HepG2 (cell line): Measurements from ENCODE around the gene ARL4C. TPM values are rescaled to one million over a fixed set of nuclear protein-coding genes. Genes with fewer than 3 reads are reported as not detected.

Source experiments
- ATAC-seq: fragments of 200-7000 bp; cut with Tn5 transposase; 3 replicates; pipeline ENCODE4 v1.9.1; 2020; ENCODE audit warnings: mild to moderate bottlenecking, moderate library complexity
- BruUV-seq: library from RNA; stranded (reverse); fragments of 400-500 nt; replicated peaks from 2 replicates; lab custom pipeline; 2021; lab: Mats Ljungman, UMichigan
- CTCF ChIA-PET: fragments of 300-600 bp; formaldehyde crosslinking; extraction: SDS; loops from one replicate; lab custom pipeline; 2021; ENCODE audit warnings: low total read pairs, inconsistent platforms, low intra/inter-chr PET ratio; lab: Yijun Ruan, JAX
- POLR2A ChIA-PET: fragments of 350-600 bp; sonication (Branson Sonifier 250); formaldehyde crosslinking; loops from one replicate; lab custom pipeline; 2020; ENCODE audit warnings: antibody characterized with exemption, inconsistent platforms; lab: Yijun Ruan, JAX
- DNase-seq: peaks from one replicate; pipeline ENCODE4 v3.0.0-alpha.2; 2015; ENCODE audit warnings: low spot score
- FAIRE-seq: peaks from 3 replicates; lab custom pipeline; 2011; peaks lifted over from hg19 to GRCh38; lab: Jason Lieb, UNC
- H2AFZ ChIP-seq: one replicate; pipeline ENCODE4 v1.6.1; 2011; ENCODE audit warnings: low read length, inconsistent platforms
- H3K27ac ChIP-seq: fragments of 300-600 bp; 3 replicates; pipeline ENCODE4 v1.8.0; 2011; ENCODE audit warnings: mixed run types, mild to moderate bottlenecking, mixed read lengths, low read length, inconsistent platforms; ENCODE audit not compliant: insufficient read depth; ENCODE audit errors: extremely low read length
- H3K27me3 ChIP-seq, 2 experiments: fragments of 200-600 bp in 1 of 2; 2 replicates in 1 of 2; 3 replicates in 1 of 2; pipeline versions ENCODE4 v1.6.0 to v1.8.0; 2011; ENCODE audit warnings: low read length in 2 of 2, mild to moderate bottlenecking in 2 of 2, moderate library complexity in 2 of 2, inconsistent platforms in 1 of 2; ENCODE audit not compliant: insufficient read depth in 2 of 2, control insufficient read depth in 1 of 2
- H3K36me3 ChIP-seq, 2 experiments: fragments of 200-600 bp in 1 of 2; replicated peaks in 1 of 2; 2 replicates in 1 of 2; 3 replicates in 1 of 2; pipeline versions ENCODE4 v1.5.1 to v1.8.0; 2011; ENCODE audit warnings: low read length in 2 of 2, inconsistent platforms in 1 of 2; ENCODE audit not compliant: insufficient read depth in 2 of 2, control insufficient read depth in 1 of 2
- H3K4me1 ChIP-seq: 2 replicates; pipeline ENCODE4 v1.5.1; 2012; ENCODE audit warnings: low read length, inconsistent platforms; ENCODE audit not compliant: insufficient read depth
- H3K4me2 ChIP-seq: 2 replicates; pipeline ENCODE4 v1.6.0; 2011; ENCODE audit warnings: low read depth, low read length, inconsistent platforms
- H3K4me3 ChIP-seq, 3 experiments: fragments of 200-600 bp in 1 of 3; sonication (generic), shearing (Covaris generic) in 1 of 3; replicated peaks in 1 of 3; 2 replicates each; pipeline ENCODE4 v1.5.1; 2011 to 2016; ENCODE audit warnings: low read length in 3 of 3, inconsistent platforms in 2 of 3, low read depth in 2 of 3, mild to moderate bottlenecking in 2 of 3, control low read depth in 1 of 3, mixed read lengths in 1 of 3; ENCODE audit not compliant: insufficient read depth in 1 of 3
- H3K79me2 ChIP-seq: one replicate; pipeline ENCODE4 v1.6.1; 2011; ENCODE audit warnings: low read length, inconsistent platforms; ENCODE audit not compliant: insufficient read depth
- H3K9ac ChIP-seq: 2 replicates; pipeline ENCODE4 v1.6.0; 2011; ENCODE audit warnings: mild to moderate bottlenecking, low read depth, low read length, inconsistent platforms; ENCODE audit not compliant: insufficient read depth
- H3K9me3 ChIP-seq: 2 replicates; pipeline ENCODE4 v1.5.1; 2012; ENCODE audit warnings: mild to moderate bottlenecking, low read length
- H4K20me1 ChIP-seq: 2 replicates; pipeline ENCODE4 v1.6.0; 2011; ENCODE audit warnings: inconsistent platforms, mild to moderate bottlenecking, low read length, moderate library complexity; ENCODE audit not compliant: insufficient read depth
- CENPX ChIP-seq: sonication (generic); formaldehyde crosslinking; IDR thresholded peaks from 2 replicates; pipeline ENCODE4 v1.9.0; 2021; ENCODE audit warnings: mild to moderate bottlenecking, missing genetic modification reagents, moderate library complexity
- ELF1 ChIP-seq: sonication (generic); formaldehyde crosslinking; IDR thresholded peaks from 2 replicates; pipeline ENCODE4 v1.4.0; 2020; ENCODE audit warnings: missing genetic modification reagents
- HHEX ChIP-seq: IDR thresholded peaks from 2 replicates; pipeline ENCODE4 v1.6.1; 2016; ENCODE audit warnings: control low read depth
- MTF1 ChIP-seq: sonication (generic); formaldehyde crosslinking; IDR thresholded peaks from 2 replicates; pipeline ENCODE4 v1.5.0; 2020; ENCODE audit warnings: missing genetic modification reagents
- RFX5 ChIP-seq: IDR thresholded peaks from 2 replicates; pipeline ENCODE4 v1.6.1; 2011; ENCODE audit warnings: low read depth, low read length, improper control_type of control experiment
- SNAPC2 ChIP-seq: sonication (generic); formaldehyde crosslinking; IDR thresholded peaks from 2 replicates; pipeline ENCODE4 v1.8.1; 2022; ENCODE audit warnings: mild to moderate bottlenecking, missing genetic modification reagents
- TBP ChIP-seq: sonication (generic); formaldehyde crosslinking; IDR thresholded peaks from 2 replicates; pipeline ENCODE4 v1.5.0; 2020; ENCODE audit warnings: missing genetic modification reagents
- ZFY ChIP-seq: sonication (generic); formaldehyde crosslinking; IDR thresholded peaks from 2 replicates; pipeline ENCODE4 v1.4.0; 2020; ENCODE audit warnings: missing genetic modification reagents
- ZKSCAN5 ChIP-seq: sonication (generic); formaldehyde crosslinking; IDR thresholded peaks from 2 replicates; pipeline ENCODE4 v1.5.1; 2020; ENCODE audit warnings: mild to moderate bottlenecking, missing genetic modification reagents
- ZNF101 ChIP-seq: sonication (generic); formaldehyde crosslinking; IDR thresholded peaks from 2 replicates; pipeline ENCODE4 v1.4.0; 2020; ENCODE audit warnings: mild to moderate bottlenecking, low read depth, missing genetic modification reagents, borderline replicate concordance
- ZNF577 ChIP-seq: sonication (generic); formaldehyde crosslinking; IDR thresholded peaks from 2 replicates; pipeline ENCODE4 v1.4.0; 2020; ENCODE audit warnings: mild to moderate bottlenecking, low read depth, missing genetic modification reagents, borderline replicate concordance
- ZNF781 ChIP-seq: sonication (generic); formaldehyde crosslinking; IDR thresholded peaks from 2 replicates; pipeline ENCODE4 v1.5.1; 2020; ENCODE audit warnings: borderline replicate concordance, mild to moderate bottlenecking, missing genetic modification reagents; ENCODE audit errors: not compliant biosample characterization
- WGBS: methylation state at CpG from one replicate; pipeline ENCODE4 v1.1.6; 2017; ENCODE audit warnings: low lambda C conversion rate; 5-methylcytosine and 5-hydroxymethylcytosine counted together
- in situ Hi-C: cut with HindIII; loops from 2 replicates; pipeline ENCODE4 v1.10.0; 2017; ENCODE audit warnings: low pct_unique_long_range_greater_than_20kb; ENCODE audit not compliant: extremely low pct_ligation_motif_present
- intact Hi-C: fragments of 100-400 bp; cut with micrococcal nuclease; formaldehyde crosslinking; loops from one replicate; pipeline ENCODE4 v1.10.0; 2022; ENCODE audit not compliant: unreplicated experiment
- polyA plus RNA-seq, 8 experiments: library from polyadenylated mRNA; depleted of rRNA in 3 of 8; stranded (reverse) in 7 of 8; unstranded in 1 of 8; fragments of >200 nt; fragmentation: Illumina TruSeq in 4 of 8; extraction: Trizol in 4 of 8; gene quantifications; 2 replicates each; pipeline versions ENCODE4 v1.2.1 to v1.2.3, GENCODE V29; 2011 to 2016; ENCODE audit warnings: low read depth in 4 of 8, missing spikeins in 1 of 8, mixed read lengths in 1 of 8; ENCODE audit not compliant: insufficient read depth in 1 of 8
- total RNA-seq, 5 experiments: library from RNA; depleted of rRNA; stranded (reverse); fragments of >200 nt; fragmentation: Illumina TruSeq; extraction: Trizol; gene quantifications; 2 replicates each; pipeline ENCODE4 v1.2.3, GENCODE V29; 2016; ENCODE audit warnings: low read depth in 1 of 5
- TF ChIP-seq, protein P1 (sequence below): sonication (generic); formaldehyde crosslinking; IDR thresholded peaks from 2 replicates; pipeline ENCODE4 v1.4.0; 2020; ENCODE audit warnings: mild to moderate bottlenecking, missing genetic modification reagents
- TF ChIP-seq, protein P2 (sequence below): sonication (generic); formaldehyde crosslinking; IDR thresholded peaks from 2 replicates; pipeline ENCODE4 v1.4.0; 2020; ENCODE audit warnings: missing genetic modification reagents
- TF ChIP-seq, protein P3 (sequence below): sonication (generic); formaldehyde crosslinking; IDR thresholded peaks from 2 replicates; pipeline ENCODE4 v1.4.0; 2020; ENCODE audit warnings: missing genetic modification reagents
- TF ChIP-seq, protein P4 (sequence below): sonication (generic); formaldehyde crosslinking; IDR thresholded peaks from 2 replicates; pipeline ENCODE4 v1.4.0; 2020; ENCODE audit warnings: missing genetic modification reagents, mild to moderate bottlenecking, borderline replicate concordance
- TF ChIP-seq, protein P5 (sequence below): sonication (generic); formaldehyde crosslinking; IDR thresholded peaks from 2 replicates; pipeline ENCODE4 v1.4.0; 2020; ENCODE audit warnings: mild to moderate bottlenecking, missing genetic modification reagents

The ARL4C gene
- total and polyA plus RNA-seq, 2 of the 13 experiments (the other 11 are each of a cell fraction or from before 2014, with no cell fraction given): 0.07 to 0.15 TPM

DNA sequence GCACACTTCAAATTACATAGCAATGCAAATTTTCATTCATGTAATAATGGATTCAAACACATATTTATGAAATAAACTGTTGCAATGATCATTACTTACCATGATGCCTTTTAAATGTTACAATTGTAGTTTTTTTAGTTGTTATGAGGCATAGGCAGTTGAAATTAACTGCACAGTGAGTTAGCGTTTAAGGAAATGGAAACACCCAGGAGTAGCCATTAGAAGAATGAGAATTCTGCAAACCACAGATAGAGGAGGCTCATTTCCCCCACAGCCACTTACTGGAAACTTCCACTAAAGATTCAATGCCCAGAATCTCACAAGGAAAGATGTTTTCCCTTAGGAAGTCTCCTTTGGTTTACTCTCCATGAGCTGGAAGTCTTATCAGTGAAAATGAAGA is 8.4 kb downstream of the ARL4C start:
- peaks cover 0 to 8% of the 10 kb centered on the region in 2 experiments; a peak in 2 of 5 replicates for H3K27me3 ChIP-seq
- no peak overlapping the region for H2AFZ ChIP-seq
- in situ Hi-C loops: no loop called here
- no peak overlapping the region for H3K4me3 ChIP-seq
- ChIA-PET POLR2A (no interaction called here), CTCF (no interaction called here)
- DNase-seq (no peak), ATAC-seq (no peak), FAIRE-seq (no peak)
- H3K27ac ChIP-seq: no peak overlapping the region
- H3K9ac ChIP-seq: no peak overlapping the region
- TF ChIP-seq ZNF781 (CRISPR knock-in tag) (no peak), SNAPC2 (CRISPR knock-in tag) (no peak), ELF1 (CRISPR knock-in tag) (no peak), ZNF577 (CRISPR knock-in tag) (no peak), CENPX (CRISPR knock-in tag) (no peak), ZNF101 (CRISPR knock-in tag) (no peak), ZKSCAN5 (CRISPR knock-in tag) (no peak), MTF1 (CRISPR knock-in tag) (no peak), ZFY (CRISPR knock-in tag) (no peak), RFX5 (no peak), HHEX (CRISPR knock-in tag) (no peak), TBP (no peak)
- TF ChIP-seq, protein P1, sequence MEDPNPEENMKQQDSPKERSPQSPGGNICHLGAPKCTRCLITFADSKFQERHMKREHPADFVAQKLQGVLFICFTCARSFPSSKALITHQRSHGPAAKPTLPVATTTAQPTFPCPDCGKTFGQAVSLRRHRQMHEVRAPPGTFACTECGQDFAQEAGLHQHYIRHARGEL (CRISPR knock-in tag): no peak
- TF ChIP-seq, protein P2, sequence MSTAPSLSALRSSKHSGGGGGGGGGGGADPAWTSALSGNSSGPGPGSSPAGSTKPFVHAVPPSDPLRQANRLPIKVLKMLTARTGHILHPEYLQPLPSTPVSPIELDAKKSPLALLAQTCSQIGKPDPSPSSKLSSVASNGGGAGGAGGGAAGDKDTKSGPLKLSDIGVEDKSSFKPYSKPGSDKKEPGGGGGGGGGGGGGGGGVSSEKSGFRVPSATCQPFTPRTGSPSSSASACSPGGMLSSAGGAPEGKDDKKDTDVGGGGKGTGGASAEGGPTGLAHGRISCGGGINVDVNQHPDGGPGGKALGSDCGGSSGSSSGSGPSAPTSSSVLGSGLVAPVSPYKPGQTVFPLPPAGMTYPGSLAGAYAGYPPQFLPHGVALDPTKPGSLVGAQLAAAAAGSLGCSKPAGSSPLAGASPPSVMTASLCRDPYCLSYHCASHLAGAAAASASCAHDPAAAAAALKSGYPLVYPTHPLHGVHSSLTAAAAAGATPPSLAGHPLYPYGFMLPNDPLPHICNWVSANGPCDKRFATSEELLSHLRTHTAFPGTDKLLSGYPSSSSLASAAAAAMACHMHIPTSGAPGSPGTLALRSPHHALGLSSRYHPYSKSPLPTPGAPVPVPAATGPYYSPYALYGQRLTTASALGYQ (CRISPR knock-in tag): no peak
- TF ChIP-seq, protein P3, sequence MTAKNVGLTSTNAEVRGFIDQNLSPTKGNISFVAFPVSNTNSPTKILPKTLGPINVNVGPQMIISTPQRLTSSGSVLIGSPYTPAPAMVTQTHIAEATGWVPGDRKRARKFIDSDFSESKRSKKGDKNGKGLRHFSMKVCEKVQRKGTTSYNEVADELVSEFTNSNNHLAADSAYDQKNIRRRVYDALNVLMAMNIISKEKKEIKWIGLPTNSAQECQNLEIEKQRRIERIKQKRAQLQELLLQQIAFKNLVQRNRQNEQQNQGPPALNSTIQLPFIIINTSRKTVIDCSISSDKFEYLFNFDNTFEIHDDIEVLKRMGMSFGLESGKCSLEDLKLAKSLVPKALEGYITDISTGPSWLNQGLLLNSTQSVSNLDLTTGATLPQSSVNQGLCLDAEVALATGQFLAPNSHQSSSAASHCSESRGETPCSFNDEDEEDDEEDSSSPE (CRISPR knock-in tag): no peak
- TF ChIP-seq, protein P4, sequence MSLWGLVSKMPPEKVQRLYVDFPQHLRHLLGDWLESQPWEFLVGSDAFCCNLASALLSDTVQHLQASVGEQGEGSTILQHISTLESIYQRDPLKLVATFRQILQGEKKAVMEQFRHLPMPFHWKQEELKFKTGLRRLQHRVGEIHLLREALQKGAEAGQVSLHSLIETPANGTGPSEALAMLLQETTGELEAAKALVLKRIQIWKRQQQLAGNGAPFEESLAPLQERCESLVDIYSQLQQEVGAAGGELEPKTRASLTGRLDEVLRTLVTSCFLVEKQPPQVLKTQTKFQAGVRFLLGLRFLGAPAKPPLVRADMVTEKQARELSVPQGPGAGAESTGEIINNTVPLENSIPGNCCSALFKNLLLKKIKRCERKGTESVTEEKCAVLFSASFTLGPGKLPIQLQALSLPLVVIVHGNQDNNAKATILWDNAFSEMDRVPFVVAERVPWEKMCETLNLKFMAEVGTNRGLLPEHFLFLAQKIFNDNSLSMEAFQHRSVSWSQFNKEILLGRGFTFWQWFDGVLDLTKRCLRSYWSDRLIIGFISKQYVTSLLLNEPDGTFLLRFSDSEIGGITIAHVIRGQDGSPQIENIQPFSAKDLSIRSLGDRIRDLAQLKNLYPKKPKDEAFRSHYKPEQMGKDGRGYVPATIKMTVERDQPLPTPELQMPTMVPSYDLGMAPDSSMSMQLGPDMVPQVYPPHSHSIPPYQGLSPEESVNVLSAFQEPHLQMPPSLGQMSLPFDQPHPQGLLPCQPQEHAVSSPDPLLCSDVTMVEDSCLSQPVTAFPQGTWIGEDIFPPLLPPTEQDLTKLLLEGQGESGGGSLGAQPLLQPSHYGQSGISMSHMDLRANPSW (CRISPR knock-in tag): no peak
- TF ChIP-seq, protein P5, sequence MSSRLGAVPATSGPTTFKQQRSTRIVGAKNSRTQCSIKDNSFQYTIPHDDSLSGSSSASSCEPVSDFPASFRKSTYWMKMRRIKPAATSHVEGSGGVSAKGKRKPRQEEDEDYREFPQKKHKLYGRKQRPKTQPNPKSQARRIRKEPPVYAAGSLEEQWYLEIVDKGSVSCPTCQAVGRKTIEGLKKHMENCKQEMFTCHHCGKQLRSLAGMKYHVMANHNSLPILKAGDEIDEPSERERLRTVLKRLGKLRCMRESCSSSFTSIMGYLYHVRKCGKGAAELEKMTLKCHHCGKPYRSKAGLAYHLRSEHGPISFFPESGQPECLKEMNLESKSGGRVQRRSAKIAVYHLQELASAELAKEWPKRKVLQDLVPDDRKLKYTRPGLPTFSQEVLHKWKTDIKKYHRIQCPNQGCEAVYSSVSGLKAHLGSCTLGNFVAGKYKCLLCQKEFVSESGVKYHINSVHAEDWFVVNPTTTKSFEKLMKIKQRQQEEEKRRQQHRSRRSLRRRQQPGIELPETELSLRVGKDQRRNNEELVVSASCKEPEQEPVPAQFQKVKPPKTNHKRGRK (CRISPR knock-in tag): no peak
- no peaks in the 10 kb centered on the region for H3K36me3 ChIP-seq
- H3K79me2 ChIP-seq: no peaks in the 10 kb centered on the region
- 60% methylated on average over 1 of the region's 1 CpG for WGBS
- intact Hi-C loops: no loop called here
- no peaks in the 10 kb centered on the region for H4K20me1 ChIP-seq
- H3K9me3 ChIP-seq: no peaks in the 10 kb centered on the region
- H3K4me2 ChIP-seq: no peak overlapping the region
- H3K4me1 ChIP-seq: no peaks in the 10 kb centered on the region
- BruUV-seq: no TSS peak
